Measurements from ENCODE around the gene STK11IP.

- TF ChIP-seq, protein P1, sequence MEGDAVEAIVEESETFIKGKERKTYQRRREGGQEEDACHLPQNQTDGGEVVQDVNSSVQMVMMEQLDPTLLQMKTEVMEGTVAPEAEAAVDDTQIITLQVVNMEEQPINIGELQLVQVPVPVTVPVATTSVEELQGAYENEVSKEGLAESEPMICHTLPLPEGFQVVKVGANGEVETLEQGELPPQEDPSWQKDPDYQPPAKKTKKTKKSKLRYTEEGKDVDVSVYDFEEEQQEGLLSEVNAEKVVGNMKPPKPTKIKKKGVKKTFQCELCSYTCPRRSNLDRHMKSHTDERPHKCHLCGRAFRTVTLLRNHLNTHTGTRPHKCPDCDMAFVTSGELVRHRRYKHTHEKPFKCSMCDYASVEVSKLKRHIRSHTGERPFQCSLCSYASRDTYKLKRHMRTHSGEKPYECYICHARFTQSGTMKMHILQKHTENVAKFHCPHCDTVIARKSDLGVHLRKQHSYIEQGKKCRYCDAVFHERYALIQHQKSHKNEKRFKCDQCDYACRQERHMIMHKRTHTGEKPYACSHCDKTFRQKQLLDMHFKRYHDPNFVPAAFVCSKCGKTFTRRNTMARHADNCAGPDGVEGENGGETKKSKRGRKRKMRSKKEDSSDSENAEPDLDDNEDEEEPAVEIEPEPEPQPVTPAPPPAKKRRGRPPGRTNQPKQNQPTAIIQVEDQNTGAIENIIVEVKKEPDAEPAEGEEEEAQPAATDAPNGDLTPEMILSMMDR (IDR thresholded peaks at IDR 0.05; ENCODE audit: poor library complexity, severe bottlenecking): no peak
- TF ChIP-seq POLR2AphosphoS5 (IDR thresholded peaks at IDR 0.05) (no peak), EZH2 (IDR thresholded peaks at IDR 0.05; ENCODE audit: borderline replicate concordance, insufficient read depth, low read length, poor library complexity, severe bottlenecking) (no peak), MXI1 (conservative IDR thresholded peaks at IDR 0.05; ENCODE audit: poor library complexity, severe bottlenecking) (no peak), RAD21 (conservative IDR thresholded peaks at IDR 0.05) (no peak), SMC3 (conservative IDR thresholded peaks at IDR 0.05; ENCODE audit: poor library complexity) (no peak)
- TF ChIP-seq, protein P2, sequence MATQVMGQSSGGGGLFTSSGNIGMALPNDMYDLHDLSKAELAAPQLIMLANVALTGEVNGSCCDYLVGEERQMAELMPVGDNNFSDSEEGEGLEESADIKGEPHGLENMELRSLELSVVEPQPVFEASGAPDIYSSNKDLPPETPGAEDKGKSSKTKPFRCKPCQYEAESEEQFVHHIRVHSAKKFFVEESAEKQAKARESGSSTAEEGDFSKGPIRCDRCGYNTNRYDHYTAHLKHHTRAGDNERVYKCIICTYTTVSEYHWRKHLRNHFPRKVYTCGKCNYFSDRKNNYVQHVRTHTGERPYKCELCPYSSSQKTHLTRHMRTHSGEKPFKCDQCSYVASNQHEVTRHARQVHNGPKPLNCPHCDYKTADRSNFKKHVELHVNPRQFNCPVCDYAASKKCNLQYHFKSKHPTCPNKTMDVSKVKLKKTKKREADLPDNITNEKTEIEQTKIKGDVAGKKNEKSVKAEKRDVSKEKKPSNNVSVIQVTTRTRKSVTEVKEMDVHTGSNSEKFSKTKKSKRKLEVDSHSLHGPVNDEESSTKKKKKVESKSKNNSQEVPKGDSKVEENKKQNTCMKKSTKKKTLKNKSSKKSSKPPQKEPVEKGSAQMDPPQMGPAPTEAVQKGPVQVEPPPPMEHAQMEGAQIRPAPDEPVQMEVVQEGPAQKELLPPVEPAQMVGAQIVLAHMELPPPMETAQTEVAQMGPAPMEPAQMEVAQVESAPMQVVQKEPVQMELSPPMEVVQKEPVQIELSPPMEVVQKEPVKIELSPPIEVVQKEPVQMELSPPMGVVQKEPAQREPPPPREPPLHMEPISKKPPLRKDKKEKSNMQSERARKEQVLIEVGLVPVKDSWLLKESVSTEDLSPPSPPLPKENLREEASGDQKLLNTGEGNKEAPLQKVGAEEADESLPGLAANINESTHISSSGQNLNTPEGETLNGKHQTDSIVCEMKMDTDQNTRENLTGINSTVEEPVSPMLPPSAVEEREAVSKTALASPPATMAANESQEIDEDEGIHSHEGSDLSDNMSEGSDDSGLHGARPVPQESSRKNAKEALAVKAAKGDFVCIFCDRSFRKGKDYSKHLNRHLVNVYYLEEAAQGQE (IDR thresholded peaks at IDR 0.05; ENCODE audit: borderline replicate concordance): no peak
Observed at GRCh38 chr2:219548990-219549389, 48.7 kb upstream of the STK11IP start.
